ENCODE measurements around the gene IFITM5.
"Not testable (repeated sequence)": the region's sequence is repeated elsewhere in the genome, so short reads cannot be mapped to it uniquely, and the experiment has no call there.

IFITM5 gene

DNA sequence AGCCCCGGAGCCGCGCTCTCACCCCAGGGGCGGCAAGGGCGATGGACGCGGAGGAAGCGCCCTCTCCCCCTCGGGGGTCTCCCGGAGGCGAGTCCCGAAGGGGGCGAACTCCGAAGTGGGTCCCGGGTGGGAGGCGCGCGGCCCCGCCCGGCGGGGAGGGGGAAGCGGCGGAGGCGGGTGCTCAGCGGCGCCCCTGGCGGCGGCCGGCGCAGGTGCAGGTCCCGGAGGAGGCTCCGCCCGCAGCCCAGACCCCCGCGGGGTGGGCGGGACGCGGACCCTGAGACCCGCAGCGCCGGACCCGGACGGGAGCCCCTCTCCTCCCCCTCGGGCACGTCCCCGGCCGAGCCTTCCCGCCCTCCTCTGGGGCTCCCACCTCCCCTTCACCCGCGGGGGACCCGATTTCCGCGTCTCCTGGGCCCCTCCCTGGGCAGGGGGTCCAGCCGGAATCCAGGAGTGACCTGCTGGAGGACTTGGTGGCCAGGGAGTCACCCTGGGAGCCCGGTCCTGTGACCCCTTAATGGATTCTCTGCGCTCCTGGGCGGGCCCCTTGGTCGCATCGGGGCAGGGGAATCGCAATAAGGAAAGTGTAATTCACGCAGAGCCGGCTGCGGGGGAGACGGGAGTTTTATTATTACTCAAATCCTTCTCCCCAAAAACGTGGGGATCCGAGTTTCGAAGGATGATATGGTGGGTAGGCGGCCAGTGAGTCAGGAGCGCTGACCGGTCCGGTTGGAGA lies 11.9 kb upstream of the IFITM5 start:
- DNase-seq: not testable (repeated sequence)

DNA sequence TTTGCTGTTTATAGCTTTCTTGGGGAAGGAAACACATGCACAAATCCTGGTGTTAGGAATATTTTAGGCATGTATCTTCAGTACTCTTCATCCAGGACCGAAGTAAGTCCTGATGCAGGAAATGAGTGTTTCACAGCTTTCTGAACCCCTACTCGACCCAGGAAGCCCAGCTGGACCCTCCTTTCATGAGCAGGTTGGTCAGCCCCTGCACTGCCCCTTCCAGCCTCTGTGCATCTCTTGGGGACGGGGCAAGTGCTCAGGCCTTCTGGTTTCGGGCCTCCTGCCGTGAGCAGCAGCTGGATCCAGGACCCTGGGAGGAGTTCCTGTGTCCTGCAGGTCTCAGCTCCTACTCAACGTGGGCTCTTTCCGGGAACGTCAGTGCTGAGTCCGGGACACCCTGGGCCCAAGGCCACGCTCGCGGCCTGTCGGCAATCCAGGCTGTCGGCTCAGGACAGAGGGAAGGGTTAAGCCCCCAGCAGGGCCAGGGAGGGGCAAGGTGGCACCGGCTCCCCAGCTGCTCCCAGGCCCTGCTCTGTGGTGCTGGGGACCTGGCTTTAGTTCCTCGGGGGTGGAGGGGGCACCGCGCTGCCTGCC lies 10.8 kb upstream of the IFITM5 start:
- DNase-seq: not testable (repeated sequence)

DNA sequence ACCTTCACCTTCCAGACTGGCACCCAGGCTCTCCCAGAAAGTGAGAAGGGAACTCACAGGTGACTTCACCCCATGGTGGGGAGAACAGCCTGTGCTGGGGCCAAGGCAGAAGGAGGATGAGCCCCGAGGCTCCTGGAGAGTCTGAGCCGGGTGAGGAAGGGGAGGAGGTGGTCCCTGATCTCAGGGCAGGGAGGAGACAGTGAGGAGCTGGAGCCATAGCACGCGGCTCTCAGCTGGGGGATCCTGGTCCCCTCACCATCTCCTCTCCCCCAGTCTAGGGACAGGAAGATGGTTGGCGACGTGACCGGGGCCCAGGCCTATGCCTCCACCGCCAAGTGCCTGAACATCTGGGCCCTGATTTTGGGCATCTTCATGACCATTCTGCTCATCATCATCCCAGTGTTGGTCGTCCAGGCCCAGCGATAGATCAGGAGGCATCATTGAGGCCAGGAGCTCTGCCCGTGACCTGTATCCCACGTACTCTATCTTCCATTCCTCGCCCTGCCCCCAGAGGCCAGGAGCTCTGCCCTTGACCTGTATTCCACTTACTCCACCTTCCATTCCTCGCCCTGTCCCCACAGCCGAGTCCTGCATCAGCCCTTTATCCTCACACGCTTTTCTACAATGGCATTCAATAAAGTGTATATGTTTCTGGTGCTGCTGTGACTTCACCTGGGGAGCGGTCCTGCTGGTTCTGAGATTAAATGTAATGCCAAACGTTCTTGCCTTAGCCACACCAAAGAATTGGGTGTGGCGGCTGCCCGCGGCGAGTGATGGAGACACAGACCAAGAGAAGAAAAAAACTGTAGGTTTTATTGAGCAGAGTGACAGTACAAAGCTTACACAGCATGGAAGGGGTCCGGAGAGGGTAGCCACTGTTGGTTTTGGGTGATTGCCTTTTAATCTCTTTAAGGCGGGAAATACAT lies 9.7 kb upstream of the IFITM5 start:
- DNase-seq: not testable (repeated sequence)

- not testable (repeated sequence) for DNase-seq
These were observed 8.7 kb upstream of the IFITM5 start, which contains the start of gene IFITM2 for GRCh38 chr11:307766-308708. Gene IFITM2 (plus strand): TSS chr11:307816. CDS start chr11:308193, 377 bp downstream.

DNA sequence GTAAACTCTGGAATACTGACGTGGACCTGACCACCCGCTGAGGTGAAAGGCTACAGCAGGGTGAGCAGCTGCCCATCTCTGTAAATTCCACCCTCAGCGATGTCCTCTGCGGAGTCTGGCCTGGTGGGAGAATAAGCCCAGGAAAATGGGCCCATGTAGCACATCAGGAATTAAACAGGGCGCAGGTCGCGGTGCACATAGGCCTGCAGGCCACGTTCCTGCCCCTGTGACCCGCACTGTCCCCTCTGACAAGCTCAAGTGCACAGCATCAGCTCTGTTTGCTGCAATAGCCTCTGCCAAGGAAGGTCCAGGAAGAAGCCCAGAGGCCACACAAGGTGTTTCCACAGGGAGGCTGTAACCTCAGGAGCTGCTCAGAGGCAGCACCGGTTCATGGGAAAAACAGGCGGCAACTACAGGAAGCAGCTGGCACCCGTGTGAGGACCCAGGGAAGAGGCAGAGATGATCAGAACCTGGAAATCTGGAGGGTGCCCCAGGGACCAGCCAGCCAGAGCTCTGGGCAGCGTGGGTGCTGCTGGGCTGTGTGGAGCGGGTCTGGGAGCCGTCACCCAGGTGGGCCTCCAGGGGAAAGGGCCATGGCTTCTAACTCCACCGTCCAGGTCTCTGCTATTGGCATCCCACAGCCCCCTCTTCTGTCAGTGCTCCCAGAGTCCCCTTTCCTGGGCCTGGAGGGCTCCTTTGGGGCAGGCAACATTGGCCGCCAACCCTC lies 7.5 kb upstream of the IFITM5 start:
- DNase-seq: no peak

- DNase-seq: no peak
These were observed 6.5 kb upstream of the IFITM5 start for GRCh38 chr11:305844-306211.

GRCh38 chr11:304915-305843 lies 5.9 kb upstream of the IFITM5 start:
- DNase-seq: no peak

GRCh38 chr11:304061-304506 lies 4.8 kb upstream of the IFITM5 start:
- DNase-seq: no peak

DNA sequence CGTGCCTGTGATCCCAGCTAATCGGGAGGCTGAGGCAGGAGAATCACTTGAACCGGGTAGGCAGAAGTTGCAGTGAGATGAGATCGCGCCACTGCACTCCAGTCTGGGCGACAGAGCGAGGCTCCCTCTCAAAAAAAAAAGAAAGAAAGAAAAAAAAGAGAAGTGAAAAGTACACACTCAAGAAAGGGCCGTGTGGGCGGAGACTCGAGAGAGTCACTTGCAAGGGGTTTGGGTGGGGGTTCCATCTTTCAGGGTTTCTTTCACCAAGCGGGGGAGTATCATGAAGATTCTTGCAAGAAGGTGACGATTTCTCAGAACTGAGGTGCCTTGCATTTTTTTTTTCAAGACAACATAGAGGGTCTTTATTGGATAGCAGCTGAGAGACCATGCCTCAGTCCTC lies 4.0 kb upstream of the IFITM5 start:
- DNase-seq: no peak

DNA sequence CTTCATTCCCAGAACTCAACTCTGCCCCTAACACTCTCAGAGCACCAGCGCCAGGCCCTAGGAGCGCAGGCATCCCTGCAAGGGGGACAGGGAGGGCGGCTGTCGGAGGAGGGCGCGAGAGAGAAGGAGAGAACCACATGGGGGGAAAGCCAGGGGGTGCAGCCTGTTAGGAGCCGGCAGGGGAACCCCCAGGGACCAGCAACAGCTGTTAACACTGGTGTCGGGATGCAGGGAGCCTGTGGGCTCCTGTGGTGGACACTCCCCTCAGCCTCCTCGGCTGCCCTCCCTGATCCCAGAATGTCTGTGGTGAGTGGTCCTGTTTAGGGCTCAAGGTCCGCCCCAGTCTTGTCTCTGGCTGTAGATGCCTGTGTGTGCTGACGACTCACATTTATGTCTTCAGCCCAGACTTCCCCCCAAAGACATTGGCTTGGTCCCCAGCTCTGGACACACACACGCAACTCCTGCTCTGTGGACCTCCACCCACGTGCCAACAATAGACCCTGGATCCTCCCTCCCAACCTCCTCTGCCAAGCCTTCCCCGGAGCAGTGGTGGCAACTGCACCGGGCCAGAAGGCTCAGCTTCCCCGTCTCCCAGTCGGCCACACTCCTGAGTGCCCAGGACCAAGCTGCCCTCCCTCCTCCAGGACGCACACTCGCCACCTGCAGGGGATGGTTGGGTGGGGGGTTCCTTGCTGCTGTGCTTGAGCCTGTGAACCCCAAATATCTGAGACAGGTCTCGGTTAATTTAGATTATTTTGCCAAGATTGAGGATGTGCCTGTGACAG lies 817 bp upstream of the IFITM5 start:
- DNase-seq: no peak

- DNase-seq: no peak
These were observed 790 bp downstream of the IFITM5 start for GRCh38 chr11:298406-299065.

DNA sequence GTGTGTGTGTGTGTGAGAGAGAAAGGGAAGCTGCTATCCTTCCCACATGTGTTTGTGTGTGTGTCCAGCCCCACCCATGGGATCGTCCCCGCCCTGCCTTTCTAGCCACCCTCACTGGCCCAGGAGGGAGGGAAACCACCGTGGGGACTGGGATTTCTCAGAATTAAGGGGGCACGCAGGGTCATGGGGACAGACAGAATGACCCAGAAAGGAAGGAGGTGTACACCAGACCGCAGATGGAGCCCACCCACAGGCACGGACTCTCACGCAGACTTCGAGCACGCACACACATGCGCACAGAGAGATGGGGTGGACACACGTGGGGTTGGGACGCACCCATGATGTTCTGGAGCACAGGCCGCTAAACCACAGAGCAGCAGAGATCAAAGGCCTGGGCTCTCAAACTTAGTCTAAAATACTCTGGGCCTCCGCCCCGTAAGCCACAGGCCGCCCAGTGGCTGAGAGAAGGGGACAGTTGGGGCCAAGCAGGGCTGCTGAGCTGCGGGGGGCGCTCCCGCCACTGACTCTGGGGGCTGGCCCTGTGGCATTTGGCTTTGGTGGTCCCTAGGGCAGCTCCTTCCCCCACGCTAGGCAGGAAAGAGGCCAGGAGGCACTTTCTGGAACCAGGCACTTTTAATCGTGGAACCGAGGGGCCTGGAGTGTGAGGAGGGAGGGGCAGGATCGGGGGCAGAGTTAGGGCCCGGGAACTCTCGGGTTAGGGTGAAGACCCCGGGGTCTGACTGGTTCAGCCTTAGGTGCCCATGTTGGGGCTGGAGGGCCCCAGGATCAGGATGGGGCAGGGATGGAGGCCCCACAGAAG lies 1.5 kb downstream of the IFITM5 start:
- no peak for DNase-seq

- no peak for DNase-seq
These were observed 2.2 kb downstream of the IFITM5 start for GRCh38 chr11:297051-297585.

DNA sequence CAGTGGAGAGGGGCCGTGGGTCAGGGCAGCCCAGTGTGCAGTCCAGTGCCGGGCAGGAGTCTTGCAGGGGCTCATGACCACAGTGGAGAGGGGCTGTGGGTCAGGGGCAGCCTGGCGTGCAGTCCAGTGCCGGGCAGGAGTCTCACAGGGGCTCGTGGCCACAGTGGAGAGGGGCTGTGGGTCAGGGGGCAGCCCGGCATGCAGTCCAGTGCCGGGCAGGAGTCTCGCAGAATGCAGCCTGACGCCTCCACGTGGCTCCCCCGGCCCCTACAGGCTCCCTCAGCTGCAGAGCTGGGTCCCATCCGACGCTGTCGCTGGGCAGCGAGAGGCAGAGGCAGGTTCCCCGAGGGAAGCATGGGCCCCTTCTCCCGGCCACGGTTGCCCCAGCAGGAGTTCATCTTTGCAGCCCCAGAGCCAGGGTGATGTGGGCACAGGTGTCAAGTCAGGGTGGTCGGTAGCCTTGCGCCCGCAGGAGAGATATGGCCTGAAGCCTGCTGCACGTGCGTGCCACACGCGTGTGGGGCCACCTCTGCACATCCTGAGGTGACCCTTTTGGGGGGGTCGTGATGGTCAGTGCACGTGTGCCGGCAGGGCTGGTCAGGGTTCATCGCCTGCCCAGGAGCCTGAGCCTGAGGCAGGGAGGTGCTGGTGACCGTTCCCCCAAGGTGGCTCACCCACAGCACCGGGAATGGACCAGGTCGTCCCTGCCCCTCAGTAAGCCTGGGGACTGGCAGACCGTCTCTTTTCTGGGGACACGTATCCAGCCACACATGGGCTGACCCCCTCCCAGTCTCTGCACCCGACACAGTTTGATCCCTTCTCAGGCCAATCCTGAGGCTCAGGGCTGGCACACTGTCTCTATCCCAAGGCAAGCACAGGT lies 2.9 kb downstream of the IFITM5 start:
- no peak for DNase-seq

DNA sequence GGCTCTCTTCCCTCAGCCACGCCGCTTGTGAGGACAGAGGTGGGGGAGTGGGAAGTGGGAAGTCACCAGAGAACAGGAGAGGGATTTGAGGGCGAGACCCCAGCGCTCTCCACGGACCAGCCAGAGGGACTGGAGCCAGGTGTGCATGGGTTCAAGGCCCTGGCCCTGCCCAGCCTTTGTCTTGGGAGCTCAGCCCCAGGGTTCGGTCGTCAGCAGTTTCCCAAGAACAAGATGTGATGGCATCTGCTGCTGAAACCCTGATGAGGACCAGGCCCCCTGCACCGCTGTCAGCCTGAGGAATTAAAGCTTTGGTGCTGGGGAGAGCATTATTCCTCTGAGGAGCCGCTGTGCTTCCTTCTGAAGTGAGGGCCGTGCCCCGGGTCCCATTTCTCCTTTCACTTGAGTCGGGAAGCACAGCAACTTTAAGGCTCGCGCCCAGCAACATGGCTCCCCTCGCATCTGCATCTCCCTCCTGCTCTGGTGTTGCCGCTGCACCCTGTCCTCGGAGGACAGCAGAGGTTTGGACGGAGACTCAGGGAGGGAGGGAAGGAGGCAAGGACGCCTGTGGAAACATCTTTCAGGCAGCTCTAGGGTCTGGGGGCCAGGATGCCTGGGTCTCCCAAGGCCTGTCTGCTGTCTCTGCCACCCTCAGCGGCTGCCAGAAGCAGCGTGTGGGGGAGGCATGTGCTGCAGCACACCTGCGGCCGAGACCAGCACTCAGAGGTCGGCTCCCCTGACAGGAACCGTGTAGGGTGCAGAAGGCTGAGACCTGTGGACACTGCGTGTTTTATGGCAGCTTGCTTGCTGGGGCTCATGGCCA lies 3.8 kb downstream of the IFITM5 start:
- no peak for DNase-seq

- DNase-seq: no peak
These were observed 4.5 kb downstream of the IFITM5 start for GRCh38 chr11:294780-295179.

Data from activated CD4-positive, CD25-positive, alpha-beta regulatory T cell (primary cell).